ENCODE data around the gene SDCBP2.

Gene SDCBP2

GRCh38 chr20:1292620-1293019 is 36.3 kb downstream of the SDCBP2 start:
- TF ChIP-seq CTCF (IDR thresholded peaks at IDR 0.05) (no peak), ZFX (IDR thresholded peaks at IDR 0.05; ENCODE audit: borderline replicate concordance) (no peak)
- H3K27ac ChIP-seq = no peak overlapping the region

GRCh38 chr20:1291191-1291741 is 37.7 kb downstream of the SDCBP2 start:
- H3K27ac ChIP-seq = no peak overlapping the region
- TF ChIP-seq ZFX (IDR thresholded peaks at IDR 0.05; ENCODE audit: borderline replicate concordance) = no peak
- TF ChIP-seq CTCF (IDR thresholded peaks at IDR 0.05) = no peak

- TF ChIP-seq CTCF (IDR thresholded peaks at IDR 0.05) (no peak), ZFX (IDR thresholded peaks at IDR 0.05; ENCODE audit: borderline replicate concordance) (no peak)
- no peak overlapping the region for H3K27ac ChIP-seq
Measured at GRCh38 chr20:1287787-1288569, 41.0 kb downstream of the SDCBP2 start.

GRCh38 chr20:1287306-1287705 is 41.6 kb downstream of the SDCBP2 start:
- H3K27ac ChIP-seq = no peak overlapping the region
- TF ChIP-seq ZFX (IDR thresholded peaks at IDR 0.05; ENCODE audit: borderline replicate concordance) (no peak), CTCF (IDR thresholded peaks at IDR 0.05) (no peak)

GRCh38 chr20:1286267-1287024 is 42.5 kb downstream of the SDCBP2 start:
- TF ChIP-seq CTCF (IDR thresholded peaks at IDR 0.05) = no peak
- no peak for TF ChIP-seq ZFX (IDR thresholded peaks at IDR 0.05; ENCODE audit: borderline replicate concordance)
- no peak overlapping the region for H3K27ac ChIP-seq

- no peak for TF ChIP-seq CTCF (IDR thresholded peaks at IDR 0.05)
- TF ChIP-seq ZFX (IDR thresholded peaks at IDR 0.05; ENCODE audit: borderline replicate concordance) = no peak
Measured at GRCh38 chr20:1283522-1284510, 45.1 kb downstream of the SDCBP2 start.

More at GRCh38 chr20:1283522-1284510, 45.1 kb downstream of the SDCBP2 start:
- H3K27ac ChIP-seq = no peak overlapping the region

Data from 22Rv1 (cell line).